Measurements from ENCODE around the gene HYDIN.

DNA sequence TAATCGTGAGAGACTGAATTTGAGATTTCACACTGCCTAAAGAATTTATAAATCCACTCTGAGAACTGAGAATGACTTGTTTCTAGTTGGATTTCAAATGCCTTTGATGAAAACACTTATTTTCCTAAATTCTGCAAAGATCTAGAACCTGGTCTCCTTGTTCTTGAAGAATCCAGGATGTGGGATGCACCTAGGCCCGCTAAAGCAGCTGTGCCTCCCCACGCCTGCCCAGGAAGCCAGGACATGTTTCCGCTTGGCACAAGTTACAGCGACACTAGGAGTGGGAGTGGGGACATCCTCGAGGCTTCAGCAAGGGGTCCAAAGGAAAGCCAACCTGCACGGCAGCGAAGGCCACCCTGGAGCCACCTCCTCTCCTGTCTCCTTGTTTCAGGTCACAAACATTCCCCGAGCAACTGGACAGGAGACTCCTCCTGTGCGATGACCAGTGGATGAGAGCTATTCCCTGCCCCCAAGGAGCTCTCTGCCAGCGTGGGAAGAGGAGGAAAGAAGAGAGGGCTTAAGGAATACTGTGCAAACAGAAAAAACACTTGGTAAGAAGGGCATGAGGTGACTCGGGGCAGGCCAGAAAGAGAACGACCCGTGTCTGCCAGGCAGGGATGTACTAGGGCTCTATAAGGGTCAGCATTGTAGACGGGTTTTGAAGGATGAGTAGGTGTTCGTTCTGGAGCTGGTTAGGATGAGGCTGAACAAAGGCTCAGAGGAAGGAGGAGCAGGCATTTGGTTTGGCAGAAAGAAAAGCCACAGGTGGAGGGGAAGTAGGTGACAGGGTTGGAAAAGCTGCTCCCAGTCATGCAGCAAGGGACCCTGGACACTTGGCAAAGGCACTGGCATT lies 440.7 kb downstream of the HYDIN start:
- TF ChIP-seq CTCF (IDR thresholded peaks at IDR 0.05; ENCODE audit: poor library complexity, severe bottlenecking) (no peak), EP300 (conservative IDR thresholded peaks at IDR 0.05; ENCODE audit: poor library complexity, severe bottlenecking) (no peak), EZH2 (IDR thresholded peaks at IDR 0.05; ENCODE audit: borderline replicate concordance, insufficient read depth, low read length, poor library complexity, severe bottlenecking) (no peak), POLR2AphosphoS5 (IDR thresholded peaks at IDR 0.05) (no peak)
- TF ChIP-seq, protein P1, sequence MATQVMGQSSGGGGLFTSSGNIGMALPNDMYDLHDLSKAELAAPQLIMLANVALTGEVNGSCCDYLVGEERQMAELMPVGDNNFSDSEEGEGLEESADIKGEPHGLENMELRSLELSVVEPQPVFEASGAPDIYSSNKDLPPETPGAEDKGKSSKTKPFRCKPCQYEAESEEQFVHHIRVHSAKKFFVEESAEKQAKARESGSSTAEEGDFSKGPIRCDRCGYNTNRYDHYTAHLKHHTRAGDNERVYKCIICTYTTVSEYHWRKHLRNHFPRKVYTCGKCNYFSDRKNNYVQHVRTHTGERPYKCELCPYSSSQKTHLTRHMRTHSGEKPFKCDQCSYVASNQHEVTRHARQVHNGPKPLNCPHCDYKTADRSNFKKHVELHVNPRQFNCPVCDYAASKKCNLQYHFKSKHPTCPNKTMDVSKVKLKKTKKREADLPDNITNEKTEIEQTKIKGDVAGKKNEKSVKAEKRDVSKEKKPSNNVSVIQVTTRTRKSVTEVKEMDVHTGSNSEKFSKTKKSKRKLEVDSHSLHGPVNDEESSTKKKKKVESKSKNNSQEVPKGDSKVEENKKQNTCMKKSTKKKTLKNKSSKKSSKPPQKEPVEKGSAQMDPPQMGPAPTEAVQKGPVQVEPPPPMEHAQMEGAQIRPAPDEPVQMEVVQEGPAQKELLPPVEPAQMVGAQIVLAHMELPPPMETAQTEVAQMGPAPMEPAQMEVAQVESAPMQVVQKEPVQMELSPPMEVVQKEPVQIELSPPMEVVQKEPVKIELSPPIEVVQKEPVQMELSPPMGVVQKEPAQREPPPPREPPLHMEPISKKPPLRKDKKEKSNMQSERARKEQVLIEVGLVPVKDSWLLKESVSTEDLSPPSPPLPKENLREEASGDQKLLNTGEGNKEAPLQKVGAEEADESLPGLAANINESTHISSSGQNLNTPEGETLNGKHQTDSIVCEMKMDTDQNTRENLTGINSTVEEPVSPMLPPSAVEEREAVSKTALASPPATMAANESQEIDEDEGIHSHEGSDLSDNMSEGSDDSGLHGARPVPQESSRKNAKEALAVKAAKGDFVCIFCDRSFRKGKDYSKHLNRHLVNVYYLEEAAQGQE (IDR thresholded peaks at IDR 0.05; ENCODE audit: borderline replicate concordance): no peak
